ENCODE data around the gene PTBP3.
"Not testable (repeated sequence)": the region's sequence is repeated elsewhere in the genome, so short reads cannot be mapped to it uniquely, and the experiment has no call there.

Gene PTBP3

DNA sequence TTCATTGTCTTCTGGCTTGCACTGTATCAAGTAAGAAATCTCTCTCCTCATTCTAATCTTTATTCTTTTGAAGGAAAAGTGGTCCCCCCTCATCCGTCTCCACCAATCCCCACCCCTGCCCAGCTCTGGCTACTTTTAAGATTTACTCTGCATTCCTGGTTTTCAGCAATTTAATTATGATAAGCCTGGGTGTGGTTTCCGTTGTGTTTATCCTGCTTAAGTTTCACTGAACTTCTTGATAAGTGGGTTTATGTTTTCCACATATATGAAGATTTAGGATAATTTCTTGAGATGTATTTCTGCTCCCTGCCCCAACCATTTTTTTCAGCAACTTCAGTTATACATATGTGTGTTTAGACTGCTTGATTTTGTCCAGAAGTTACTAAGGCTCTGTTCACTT is 46.5 kb downstream of the PTBP3 start:
- Mint-ChIP-seq H3K4me3 (no peak overlapping the region), H3K27me3 (no peaks in the 10 kb centered on the region), H3K9me3 (peaks cover 21% of the 10 kb centered on the region), H3K36me3 (peaks cover 57% of the 10 kb centered on the region), H3K27ac (peak overlapping the region; percentile 55), H3K4me1 (peaks cover 14% of the 10 kb centered on the region)
- ATAC-seq (ENCODE audit: low read depth) (no peak), DNase-seq (ENCODE audit: low spot score in 2 of 2) (no peak)

DNA sequence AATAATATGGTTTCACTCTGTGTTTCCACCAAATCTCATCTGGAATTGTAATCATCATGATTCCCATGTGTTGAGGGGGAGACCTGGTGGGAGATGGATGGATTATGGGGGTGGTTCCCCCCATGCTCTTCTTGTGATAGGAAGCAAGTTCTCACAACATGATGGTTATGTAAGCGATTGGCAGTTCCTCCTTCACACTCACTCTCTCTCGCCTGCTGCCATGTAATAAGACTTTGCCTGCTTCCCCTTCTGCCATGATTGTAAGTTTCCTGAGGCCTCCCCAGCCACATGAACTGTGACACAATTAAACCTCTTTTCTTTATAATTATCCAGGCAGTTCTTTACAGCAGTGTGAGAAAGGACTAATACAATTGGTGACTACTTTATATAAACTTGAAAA is 48.4 kb downstream of the PTBP3 start:
- Mint-ChIP-seq H3K27me3 (no peaks in the 10 kb centered on the region), H3K4me1 (peaks cover 12% of the 10 kb centered on the region), H3K9me3 (peaks cover 20% of the 10 kb centered on the region), H3K27ac (no peak overlapping the region), H3K4me3 (no peak overlapping the region), H3K36me3 (peaks cover 52% of the 10 kb centered on the region)
- DNase-seq (ENCODE audit: low spot score in 2 of 2): no peak
- no peak for ATAC-seq (ENCODE audit: low read depth)

DNA sequence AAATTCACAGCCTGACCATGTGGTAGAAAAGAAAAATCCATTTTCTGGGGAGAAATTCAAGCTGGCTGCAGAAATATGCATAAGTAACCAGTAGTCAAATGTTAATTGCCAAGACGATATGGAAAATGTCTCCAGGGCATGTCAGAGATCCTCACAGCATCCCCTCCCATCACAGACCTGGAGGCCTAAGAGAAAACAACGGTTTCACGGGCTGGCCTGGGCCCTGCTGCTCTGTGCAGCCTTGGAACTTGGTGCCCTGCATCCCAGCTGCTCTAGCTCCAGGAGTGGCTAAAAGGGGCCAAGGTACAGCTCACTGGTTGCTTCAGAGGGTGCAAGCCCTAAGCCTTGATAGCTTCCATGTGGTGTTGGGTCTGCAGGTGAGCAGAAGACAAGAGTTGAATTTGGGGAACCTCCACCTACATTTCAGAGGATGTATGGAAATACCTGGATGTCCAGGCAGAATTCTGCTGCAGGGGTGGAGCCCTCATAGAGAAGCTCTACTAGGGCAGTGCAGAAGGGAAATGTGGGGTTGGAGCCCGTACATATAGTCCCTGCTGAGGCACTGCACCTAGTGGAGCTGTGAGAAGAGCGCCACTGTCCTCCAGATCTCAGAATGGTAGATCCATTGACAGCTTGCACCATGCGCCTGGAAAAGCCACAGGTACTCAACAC is 49.7 kb downstream of the PTBP3 start:
- Mint-ChIP-seq H3K4me1 (peaks cover 10% of the 10 kb centered on the region), H3K27ac (peak overlapping the region; percentile 38), H3K9me3 (peaks cover 20% of the 10 kb centered on the region), H3K36me3 (peaks cover 49% of the 10 kb centered on the region), H3K27me3 (no peaks in the 10 kb centered on the region), H3K4me3 (no peak overlapping the region)
- DNase-seq (ENCODE audit: low spot score in 2 of 2) (no peak), ATAC-seq (ENCODE audit: low read depth) (no peak)

DNA sequence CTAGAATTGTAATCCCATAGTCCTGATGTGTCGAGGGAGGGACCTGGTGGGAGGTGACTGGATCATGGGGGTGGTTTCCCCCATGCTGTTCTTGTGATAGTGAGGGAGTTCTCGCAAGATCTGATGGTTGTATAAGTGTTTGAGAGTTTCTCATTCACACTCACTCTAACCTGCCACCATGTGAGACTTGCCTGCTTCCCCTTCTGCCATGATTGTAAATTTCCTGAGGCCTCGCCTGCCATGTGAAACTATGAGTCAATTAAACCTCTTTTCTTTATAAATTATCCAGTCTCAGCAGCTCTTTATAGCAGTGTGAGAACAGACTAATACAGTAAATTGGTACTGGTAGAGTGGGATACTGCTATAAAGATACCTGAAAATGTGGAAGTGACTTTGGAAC is 50.6 kb downstream of the PTBP3 start:
- ATAC-seq (ENCODE audit: low read depth); H3K4me3 Mint-ChIP-seq; H3K27me3 Mint-ChIP-seq; H3K4me1 Mint-ChIP-seq; DNase-seq (ENCODE audit: low spot score in 2 of 2): not testable (repeated sequence)
- H3K9me3 Mint-ChIP-seq: peaks cover 20% of the 10 kb centered on the region
- H3K27ac Mint-ChIP-seq: peak overlapping the region; percentile 38
- peaks cover 40% of the 10 kb centered on the region for H3K36me3 Mint-ChIP-seq

DNA sequence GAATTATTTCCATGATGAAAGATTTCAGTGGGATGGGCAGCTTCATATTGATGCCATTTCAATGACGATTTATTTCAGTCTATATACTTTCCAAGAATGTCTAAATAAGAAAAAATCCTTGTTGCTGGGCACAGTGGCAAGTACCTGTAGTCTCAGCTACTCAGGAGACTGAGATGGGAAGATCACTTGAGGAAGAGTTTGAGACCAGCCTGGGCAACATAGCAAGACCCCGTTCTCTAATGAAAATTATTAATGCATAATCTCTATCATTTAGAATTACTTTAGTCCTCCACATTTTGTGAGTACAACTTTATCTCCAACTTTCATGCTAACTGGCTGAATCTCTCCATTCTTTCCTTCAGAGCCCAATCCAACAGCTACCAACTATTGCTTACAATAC is 52.5 kb downstream of the PTBP3 start:
- Mint-ChIP-seq H3K27me3 (no peaks in the 10 kb centered on the region), H3K36me3 (peaks cover 27% of the 10 kb centered on the region), H3K4me3 (no peak overlapping the region), H3K4me1 (peaks cover 15% of the 10 kb centered on the region), H3K27ac (no peak overlapping the region), H3K9me3 (peaks cover 12% of the 10 kb centered on the region)
- DNase-seq (ENCODE audit: low spot score in 2 of 2) (no peak), ATAC-seq (ENCODE audit: low read depth) (no peak)

DNA sequence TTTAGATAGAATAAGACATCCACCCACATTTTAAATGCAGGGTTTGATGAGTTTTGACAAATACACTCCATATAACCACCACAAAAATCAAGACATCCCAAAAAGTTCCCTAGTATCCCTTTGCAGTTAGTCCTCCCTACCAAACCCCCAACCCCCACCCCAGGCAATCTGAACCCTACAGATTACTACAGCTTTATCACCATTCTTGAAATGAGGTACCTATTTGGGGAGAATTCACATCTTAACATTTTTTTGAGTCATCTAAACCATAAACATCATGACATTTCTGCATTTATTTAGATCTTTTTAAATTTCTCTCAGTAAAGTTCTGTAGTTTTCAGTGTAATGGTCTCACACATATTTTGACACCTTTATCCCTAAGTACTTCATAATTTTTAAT is 53.9 kb downstream of the PTBP3 start:
- H3K4me1 Mint-ChIP-seq: peaks cover 17% of the 10 kb centered on the region
- H3K9me3 Mint-ChIP-seq: peaks cover 6% of the 10 kb centered on the region
- H3K4me3 Mint-ChIP-seq: no peak overlapping the region
- no peak for ATAC-seq (ENCODE audit: low read depth)
- no peaks in the 10 kb centered on the region for H3K27me3 Mint-ChIP-seq
- H3K27ac Mint-ChIP-seq: no peak overlapping the region
- H3K36me3 Mint-ChIP-seq: peaks cover 22% of the 10 kb centered on the region
- DNase-seq (ENCODE audit: low spot score in 2 of 2): no peak

DNA sequence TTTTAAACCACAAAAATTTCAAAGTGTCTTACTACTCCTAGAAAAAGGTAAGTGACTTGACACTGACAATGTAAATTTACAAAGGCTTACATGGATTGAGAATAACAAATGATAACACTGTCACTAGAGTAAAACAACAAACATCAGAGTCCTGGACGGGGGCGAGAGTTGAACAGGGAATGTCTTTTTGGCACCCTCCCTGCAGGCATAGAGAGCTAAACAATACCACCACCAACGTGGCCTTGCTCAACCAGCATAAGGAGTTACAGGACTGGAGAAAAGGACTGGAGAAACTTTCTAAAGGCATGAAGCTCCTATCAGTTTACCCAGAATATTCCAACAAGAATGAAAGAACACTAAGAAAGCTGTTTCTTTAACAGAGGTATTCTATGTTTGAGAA is 55.3 kb downstream of the PTBP3 start:
- DNase-seq (ENCODE audit: low spot score in 2 of 2) (no peak), ATAC-seq (ENCODE audit: low read depth) (no peak)
- Mint-ChIP-seq H3K4me1 (peaks cover 21% of the 10 kb centered on the region), H3K27me3 (no peaks in the 10 kb centered on the region), H3K9me3 (peaks cover 3% of the 10 kb centered on the region), H3K36me3 (peaks cover 14% of the 10 kb centered on the region), H3K4me3 (no peak overlapping the region), H3K27ac (no peak overlapping the region)

DNA sequence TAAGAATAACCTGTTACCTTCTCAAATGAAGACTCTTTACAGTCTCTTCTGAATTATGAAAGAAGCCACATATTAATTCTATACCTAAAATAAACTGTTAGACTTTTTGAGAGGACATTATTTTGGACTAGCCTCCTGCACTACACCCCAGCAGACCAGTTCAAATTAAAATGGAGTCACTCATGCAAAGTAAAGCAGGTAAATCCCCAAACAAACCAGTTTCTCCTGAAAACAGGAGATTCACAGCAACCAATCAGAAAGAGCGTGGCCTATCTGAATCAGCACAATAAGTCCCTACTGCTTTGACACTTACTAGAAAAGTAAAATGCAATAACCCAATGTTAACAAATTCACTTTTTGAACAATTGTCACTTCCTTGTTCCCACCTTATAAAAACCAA is 58.8 kb downstream of the PTBP3 start:
- H3K4me3 Mint-ChIP-seq: no peak overlapping the region
- ATAC-seq (ENCODE audit: low read depth): no peak
- peaks cover 15% of the 10 kb centered on the region for H3K36me3 Mint-ChIP-seq
- no peaks in the 10 kb centered on the region for H3K27me3 Mint-ChIP-seq
- H3K9me3 Mint-ChIP-seq: no peaks in the 10 kb centered on the region
- peak overlapping the region; percentile 39 for H3K27ac Mint-ChIP-seq
- no peak for DNase-seq (ENCODE audit: low spot score in 2 of 2)
- H3K4me1 Mint-ChIP-seq: peaks cover 21% of the 10 kb centered on the region

DNA sequence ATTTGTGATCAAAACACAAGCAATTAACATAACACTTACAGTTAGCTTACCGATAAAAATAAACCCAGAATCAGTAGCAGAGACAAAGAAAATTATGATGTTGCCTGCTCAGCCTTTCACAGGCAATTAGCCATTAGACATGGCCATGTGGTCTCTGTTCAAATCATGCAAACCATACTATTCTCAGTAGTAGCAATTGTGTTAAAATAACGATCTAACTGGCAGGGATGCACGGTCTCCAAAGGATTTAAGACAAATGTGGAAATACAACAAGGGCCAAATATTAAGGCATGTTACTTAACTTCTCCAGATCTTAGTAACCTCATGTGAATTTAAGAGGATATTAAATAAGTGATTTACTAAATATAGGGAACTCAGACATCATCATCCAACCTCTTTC is 59.5 kb downstream of the PTBP3 start:
- peaks cover 16% of the 10 kb centered on the region for H3K36me3 Mint-ChIP-seq
- DNase-seq (ENCODE audit: low spot score in 2 of 2): no peak
- peaks cover 21% of the 10 kb centered on the region for H3K4me1 Mint-ChIP-seq
- H3K9me3 Mint-ChIP-seq: no peaks in the 10 kb centered on the region
- ATAC-seq (ENCODE audit: low read depth): no peak
- no peaks in the 10 kb centered on the region for H3K27me3 Mint-ChIP-seq
- peak overlapping the region; percentile 28 for H3K27ac Mint-ChIP-seq
- no peak overlapping the region for H3K4me3 Mint-ChIP-seq

DNA sequence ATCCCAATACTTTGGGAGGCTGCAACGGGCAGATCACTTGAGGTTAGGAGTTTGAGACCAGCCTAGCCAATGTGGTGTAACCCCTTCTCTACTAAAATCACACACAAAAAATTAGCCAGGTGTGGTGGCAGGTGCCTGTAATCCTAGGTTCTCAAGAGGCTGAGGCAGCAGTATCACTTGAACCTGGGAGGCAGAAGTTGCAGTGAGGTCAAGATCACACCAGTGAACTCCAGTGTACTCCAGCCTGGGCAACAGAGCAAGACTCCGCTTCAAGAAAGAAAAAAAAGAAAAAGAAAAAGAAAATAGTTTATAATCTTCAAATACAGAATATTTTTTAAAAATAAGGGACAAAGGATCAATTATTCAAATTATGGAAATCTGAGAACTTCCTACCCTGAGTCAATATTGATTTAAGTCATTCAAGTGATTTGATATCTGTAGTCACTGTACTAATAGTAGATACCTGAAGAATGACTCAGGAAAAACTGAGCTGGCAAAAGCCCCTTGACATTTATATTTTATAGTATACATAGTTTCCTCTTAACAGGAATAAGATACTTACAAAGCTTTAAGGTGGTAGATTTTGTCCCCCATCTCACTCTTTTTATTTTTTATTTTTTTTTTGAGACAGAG is 61.8 kb downstream of the PTBP3 start:
- H3K4me1 Mint-ChIP-seq: peaks cover 12% of the 10 kb centered on the region
- no peaks in the 10 kb centered on the region for H3K9me3 Mint-ChIP-seq
- DNase-seq (ENCODE audit: low spot score in 2 of 2) (no peak), ATAC-seq (ENCODE audit: low read depth) (no peak)
- H3K4me3 Mint-ChIP-seq: no peak overlapping the region
- H3K36me3 Mint-ChIP-seq: peaks cover 19% of the 10 kb centered on the region
- H3K27me3 Mint-ChIP-seq: no peaks in the 10 kb centered on the region
- H3K27ac Mint-ChIP-seq: no peak overlapping the region

DNA sequence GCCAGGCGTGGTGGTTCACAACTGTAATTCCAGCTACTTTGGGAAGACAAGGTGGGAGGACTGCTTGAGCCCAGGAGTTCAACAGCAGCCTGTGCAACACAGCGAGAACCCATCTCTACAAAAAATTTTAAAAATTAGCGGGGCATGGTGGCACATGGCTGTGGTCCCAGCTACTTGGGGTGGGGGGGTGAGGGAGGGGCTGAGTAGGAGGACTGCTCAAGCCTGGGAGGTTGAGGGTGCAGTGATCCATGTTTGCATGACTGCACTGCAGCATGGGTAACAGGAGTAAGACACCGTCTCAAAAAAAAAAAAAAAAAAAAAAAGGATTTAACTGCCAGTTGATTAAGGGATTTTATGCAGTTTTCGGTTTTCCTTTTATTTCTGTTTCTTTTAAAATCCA is 65.0 kb downstream of the PTBP3 start:
- peaks cover 24% of the 10 kb centered on the region for H3K36me3 Mint-ChIP-seq
- DNase-seq (ENCODE audit: low spot score in 2 of 2) (no peak), ATAC-seq (ENCODE audit: low read depth) (no peak)
- H3K9me3 Mint-ChIP-seq: no peaks in the 10 kb centered on the region
- no peak overlapping the region for H3K4me3 Mint-ChIP-seq
- H3K27me3 Mint-ChIP-seq: no peaks in the 10 kb centered on the region
- no peak overlapping the region for H3K27ac Mint-ChIP-seq
- peaks cover 4% of the 10 kb centered on the region for H3K4me1 Mint-ChIP-seq

DNA sequence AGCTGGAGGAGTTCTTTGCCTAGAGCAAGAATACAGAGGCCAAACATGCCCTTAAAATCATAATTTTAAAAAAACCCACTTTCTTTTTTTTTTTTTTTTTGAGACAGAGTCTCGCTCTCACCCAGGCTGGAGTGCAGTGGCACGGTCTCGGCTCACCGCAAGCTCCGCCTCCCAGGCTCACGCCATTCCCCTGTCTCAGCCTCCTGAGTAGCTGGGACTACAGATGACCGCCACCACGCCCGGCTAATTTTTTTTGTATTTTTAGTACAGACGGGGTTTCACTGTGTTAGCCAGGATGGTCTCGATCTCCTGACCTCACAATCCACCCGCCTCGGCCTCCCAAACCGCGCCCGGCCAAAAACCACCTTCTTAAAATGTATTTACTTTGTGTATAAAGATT is 66.3 kb downstream of the PTBP3 start:
- not testable (repeated sequence) for ATAC-seq (ENCODE audit: low read depth); H3K4me3 Mint-ChIP-seq; H3K9me3 Mint-ChIP-seq; H3K27ac Mint-ChIP-seq; DNase-seq (ENCODE audit: low spot score in 2 of 2); H3K4me1 Mint-ChIP-seq; H3K27me3 Mint-ChIP-seq
- H3K36me3 Mint-ChIP-seq: peaks cover 25% of the 10 kb centered on the region

DNA sequence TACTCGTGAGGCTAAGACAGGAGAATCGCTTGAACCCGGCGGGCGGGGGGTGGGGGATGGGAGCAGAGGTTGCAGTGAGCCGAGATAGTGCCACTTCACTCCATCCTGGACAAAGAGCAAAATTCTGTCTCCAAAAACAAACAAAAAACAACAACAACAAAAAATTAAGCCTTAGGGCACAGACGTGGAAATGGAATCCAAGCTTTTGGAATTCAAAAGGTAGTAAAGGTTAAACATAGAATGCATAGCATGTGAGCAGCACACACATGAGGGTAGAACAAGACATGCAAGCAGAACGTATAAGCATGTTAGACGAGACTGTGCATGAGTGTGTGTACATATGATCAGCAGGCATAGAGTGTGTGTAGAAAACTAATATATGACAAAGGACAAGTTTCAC is 68.0 kb downstream of the PTBP3 start:
- H3K27me3 Mint-ChIP-seq: no peaks in the 10 kb centered on the region
- DNase-seq (ENCODE audit: low spot score in 2 of 2) (no peak), ATAC-seq (ENCODE audit: low read depth) (no peak)

DNA sequence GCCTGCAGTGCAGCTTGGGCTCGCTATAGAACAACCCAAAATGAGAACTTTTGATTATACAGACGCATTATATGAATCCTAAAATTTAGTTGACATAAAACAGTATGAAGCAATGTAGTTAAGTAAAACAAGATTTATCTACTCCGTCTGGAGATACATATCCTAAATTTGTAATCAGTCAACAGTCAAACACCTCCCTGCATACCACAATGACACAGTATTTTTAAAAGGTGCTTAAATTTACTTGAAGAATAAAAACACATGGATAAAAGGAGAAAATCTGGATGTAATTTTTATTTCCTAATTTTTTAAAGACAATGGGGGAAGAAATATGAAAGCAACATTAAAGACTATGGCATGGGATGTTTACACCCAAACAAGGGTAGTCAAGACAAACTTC is 70.8 kb downstream of the PTBP3 start:
- DNase-seq (ENCODE audit: low spot score in 2 of 2) (no peak), ATAC-seq (ENCODE audit: low read depth) (no peak)
- H3K27me3 Mint-ChIP-seq: no peaks in the 10 kb centered on the region
- H3K27ac Mint-ChIP-seq: no peak overlapping the region
- H3K4me3 Mint-ChIP-seq: no peak overlapping the region
- peaks cover 32% of the 10 kb centered on the region for H3K36me3 Mint-ChIP-seq
- H3K4me1 Mint-ChIP-seq: peaks cover 3% of the 10 kb centered on the region
- H3K9me3 Mint-ChIP-seq: no peaks in the 10 kb centered on the region

More for the DNA sequence above, 68.0 kb downstream of the PTBP3 start:
- Mint-ChIP-seq H3K27ac (no peak overlapping the region), H3K4me3 (no peak overlapping the region), H3K4me1 (no peaks in the 10 kb centered on the region), H3K9me3 (no peaks in the 10 kb centered on the region), H3K36me3 (peaks cover 31% of the 10 kb centered on the region)

DNA sequence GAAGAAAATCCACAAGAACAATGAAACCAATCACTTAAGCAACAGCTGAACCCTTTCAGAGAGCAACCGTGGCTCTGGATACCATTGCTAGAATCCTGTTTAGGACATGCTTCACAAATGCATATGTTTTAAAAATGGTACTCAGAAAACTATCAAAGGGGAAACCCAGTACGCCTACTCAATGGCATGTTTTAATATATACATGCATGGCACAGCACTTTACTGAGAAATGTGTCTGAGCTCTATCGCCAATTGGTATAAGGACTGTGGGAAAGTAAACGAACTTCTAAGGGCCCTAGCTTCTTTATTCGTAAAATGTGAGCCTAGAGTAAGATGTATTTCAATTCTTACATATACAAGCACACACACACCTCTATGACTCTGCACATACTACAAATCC is 72.3 kb downstream of the PTBP3 start:
- H3K4me1 Mint-ChIP-seq: peaks cover 3% of the 10 kb centered on the region
- peaks cover 36% of the 10 kb centered on the region for H3K36me3 Mint-ChIP-seq
- H3K27me3 Mint-ChIP-seq: no peaks in the 10 kb centered on the region
- H3K4me3 Mint-ChIP-seq: no peak overlapping the region
- DNase-seq (ENCODE audit: low spot score in 2 of 2): no peak
- no peak for ATAC-seq (ENCODE audit: low read depth)
- H3K27ac Mint-ChIP-seq: no peak overlapping the region
- H3K9me3 Mint-ChIP-seq: no peaks in the 10 kb centered on the region

Measured in memory B cell (primary cell).